Stomach (tissue), 4 donors: ENCODE results near the gene ZYX.

Source experiments
- EP300 ChIP-seq: sonication (generic); formaldehyde crosslinking; IDR thresholded peaks from one replicate; pipeline ENCODE4 v1.6.1; 2017; ENCODE audit warnings: antibody characterized with exemption
- POLR2A ChIP-seq, 4 donors: fragments of 450-650 bp; IDR thresholded peaks; one replicate each; pipeline ENCODE4 v1.6.1; 2016; ENCODE audit warnings: antibody characterized with exemption in 4 of 4, control low read depth in 2 of 4, mild to moderate bottlenecking in 1 of 4, moderate library complexity in 1 of 4
- POLR2AphosphoS5 ChIP-seq, 3 donors: sonication (generic); formaldehyde crosslinking; IDR thresholded peaks; one replicate each; pipeline ENCODE4 v1.6.1; 2016; ENCODE audit warnings: antibody characterized with exemption in 3 of 3
- TF ChIP-seq, protein P1 (sequence below), 7 experiments: fragments of 450-650 bp in 4 of 7; fragments of 200-600 bp in 3 of 7; sonication (generic) in 3 of 7; IDR thresholded peaks; one replicate each; pipeline ENCODE4 v1.5.1; 2016 to 2019; ENCODE audit warnings: antibody characterized with exemption in 7 of 7, control low read depth in 2 of 7, mild to moderate bottlenecking in 1 of 7

DNA sequence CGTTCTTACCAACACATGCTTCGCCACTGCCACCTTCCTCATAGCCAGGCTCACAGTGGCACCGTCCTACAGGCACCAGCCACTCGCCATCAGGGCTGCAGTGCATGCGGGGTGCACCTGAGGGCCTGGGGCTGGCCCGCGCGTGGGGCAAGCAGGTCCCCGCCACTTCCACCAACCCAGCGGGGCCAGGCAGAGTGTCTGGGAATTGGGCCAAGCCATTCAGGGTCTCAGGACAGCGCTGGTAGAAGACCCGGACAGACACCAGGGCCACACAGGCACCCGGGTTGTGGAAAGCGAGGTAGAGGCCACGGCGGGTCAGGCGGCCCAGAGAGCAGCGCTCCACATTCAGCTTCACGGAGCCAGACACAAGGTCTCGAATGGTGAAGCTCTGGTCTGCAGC is 18.5 kb downstream of the ZYX start:
- TF ChIP-seq, protein P1, sequence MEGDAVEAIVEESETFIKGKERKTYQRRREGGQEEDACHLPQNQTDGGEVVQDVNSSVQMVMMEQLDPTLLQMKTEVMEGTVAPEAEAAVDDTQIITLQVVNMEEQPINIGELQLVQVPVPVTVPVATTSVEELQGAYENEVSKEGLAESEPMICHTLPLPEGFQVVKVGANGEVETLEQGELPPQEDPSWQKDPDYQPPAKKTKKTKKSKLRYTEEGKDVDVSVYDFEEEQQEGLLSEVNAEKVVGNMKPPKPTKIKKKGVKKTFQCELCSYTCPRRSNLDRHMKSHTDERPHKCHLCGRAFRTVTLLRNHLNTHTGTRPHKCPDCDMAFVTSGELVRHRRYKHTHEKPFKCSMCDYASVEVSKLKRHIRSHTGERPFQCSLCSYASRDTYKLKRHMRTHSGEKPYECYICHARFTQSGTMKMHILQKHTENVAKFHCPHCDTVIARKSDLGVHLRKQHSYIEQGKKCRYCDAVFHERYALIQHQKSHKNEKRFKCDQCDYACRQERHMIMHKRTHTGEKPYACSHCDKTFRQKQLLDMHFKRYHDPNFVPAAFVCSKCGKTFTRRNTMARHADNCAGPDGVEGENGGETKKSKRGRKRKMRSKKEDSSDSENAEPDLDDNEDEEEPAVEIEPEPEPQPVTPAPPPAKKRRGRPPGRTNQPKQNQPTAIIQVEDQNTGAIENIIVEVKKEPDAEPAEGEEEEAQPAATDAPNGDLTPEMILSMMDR (IDR thresholded peaks at IDR 0.05) = no peak
- TF ChIP-seq EP300 (no peak), POLR2A (IDR thresholded peaks at IDR 0.05) (no peak), POLR2AphosphoS5 (IDR thresholded peaks at IDR 0.05) (no peak)
